H9 (cell line): ENCODE measurements around the gene KLHL13. TPM values are rescaled to one million over a fixed set of nuclear protein-coding genes. Genes with fewer than 3 reads are reported as not detected.

ENCODE experiments used
- DNase-seq: peaks from one replicate; pipeline ENCODE4 v3.0.0-alpha.2; 2017
- H2AFZ ChIP-seq: one replicate; pipeline ENCODE4 v1.6.1; 2013; ENCODE audit warnings: mild to moderate bottlenecking, low read length, control low read depth, moderate library complexity
- H2AK5ac ChIP-seq: 2 replicates; pipeline ENCODE4 v1.6.1; 2013; ENCODE audit warnings: low read length, control low read depth, mixed read lengths; ENCODE audit not compliant: insufficient read length
- H2BK120ac ChIP-seq: one replicate; pipeline ENCODE4 v1.6.1; 2013; ENCODE audit warnings: low read depth, mild to moderate bottlenecking, low read length, control low read depth, inconsistent platforms; ENCODE audit not compliant: poor library complexity, severe bottlenecking
- H2BK12ac ChIP-seq: 2 replicates; pipeline ENCODE4 v1.6.1; 2013; ENCODE audit warnings: low read length, control low read depth, mixed read lengths, low read depth; ENCODE audit not compliant: insufficient read length
- H2BK15ac ChIP-seq: 2 replicates; pipeline ENCODE4 v1.6.1; 2013; ENCODE audit warnings: low read depth, low read length, control low read depth
- H2BK20ac ChIP-seq: one replicate; pipeline ENCODE4 v1.6.1; 2013; ENCODE audit warnings: low read depth, mild to moderate bottlenecking, low read length, control low read depth, inconsistent platforms; ENCODE audit not compliant: poor library complexity, severe bottlenecking
- H2BK5ac ChIP-seq: 2 replicates; pipeline ENCODE4 v1.6.1; 2013; ENCODE audit warnings: low read length, control low read depth, mixed read lengths; ENCODE audit not compliant: insufficient read length
- H3K14ac ChIP-seq: 2 replicates; pipeline ENCODE4 v1.6.1; 2013; ENCODE audit warnings: low read length, control low read depth; ENCODE audit not compliant: insufficient read depth
- H3K18ac ChIP-seq: 2 replicates; pipeline ENCODE4 v1.6.1; 2013; ENCODE audit warnings: low read depth, mild to moderate bottlenecking, mixed read lengths, low read length, control low read depth; ENCODE audit not compliant: insufficient read length
- H3K23ac ChIP-seq: 2 replicates; pipeline ENCODE4 v1.6.1; 2013; ENCODE audit warnings: low read length, control low read depth, mixed read lengths, low read depth; ENCODE audit not compliant: insufficient read length
- H3K23me2 ChIP-seq: 2 replicates; pipeline ENCODE4 v1.6.1; 2013; ENCODE audit warnings: low read depth, mild to moderate bottlenecking, mixed read lengths, low read length, control low read depth; ENCODE audit not compliant: insufficient read length, poor library complexity, severe bottlenecking
- H3K27ac ChIP-seq: 2 replicates; pipeline ENCODE4 v1.5.1; 2013; ENCODE audit warnings: low read length, control low read depth, mixed read lengths, low read depth; ENCODE audit not compliant: insufficient read length
- H3K27me3 ChIP-seq: 2 replicates; pipeline ENCODE4 v1.6.1; 2013; ENCODE audit warnings: low read length, control low read depth, inconsistent platforms; ENCODE audit not compliant: insufficient read depth
- H3K4ac ChIP-seq: 2 replicates; pipeline ENCODE4 v1.6.1; 2013; ENCODE audit warnings: low read depth, mild to moderate bottlenecking, control low read depth, inconsistent platforms, low read length, moderate library complexity
- H3K4me1 ChIP-seq: 2 replicates; pipeline ENCODE4 v1.6.1; 2013; ENCODE audit warnings: low read length, control low read depth, inconsistent platforms; ENCODE audit not compliant: insufficient read depth
- H3K4me2 ChIP-seq: 2 replicates; pipeline ENCODE4 v1.6.1; 2013; ENCODE audit warnings: low read length, control low read depth, mixed read lengths; ENCODE audit not compliant: insufficient read length, insufficient read depth
- H3K56ac ChIP-seq: 2 replicates; pipeline ENCODE4 v1.6.1; 2013; ENCODE audit warnings: low read depth, mild to moderate bottlenecking, mixed read lengths, low read length, control low read depth; ENCODE audit not compliant: insufficient read length
- H3K79me1 ChIP-seq: 2 replicates; pipeline ENCODE4 v1.6.1; 2013; ENCODE audit warnings: low read depth, mild to moderate bottlenecking, moderate library complexity, low read length, control low read depth, inconsistent platforms; ENCODE audit not compliant: insufficient read depth, poor library complexity, severe bottlenecking
- H3K79me2 ChIP-seq: 2 replicates; pipeline ENCODE4 v1.6.1; 2013; ENCODE audit warnings: low read length, control low read depth, inconsistent platforms; ENCODE audit not compliant: insufficient read depth
- H3K9ac ChIP-seq: 2 replicates; pipeline ENCODE4 v1.6.1; 2013; ENCODE audit warnings: low read length, control low read depth, mixed read lengths; ENCODE audit not compliant: insufficient read length; ENCODE audit errors: extremely low read depth
- H3K9me3 ChIP-seq: one replicate; pipeline ENCODE4 v1.6.1; 2013; ENCODE audit warnings: low read depth, low read length, inconsistent platforms; ENCODE audit not compliant: control insufficient read depth
- H3T11ph ChIP-seq: one replicate; pipeline ENCODE4 v1.6.1; 2013; ENCODE audit warnings: mild to moderate bottlenecking, low read length, control low read depth, inconsistent platforms
- H4K20me1 ChIP-seq: one replicate; pipeline ENCODE4 v1.6.1; 2013; ENCODE audit not compliant: control insufficient read depth, insufficient read length, insufficient read depth
- H4K5ac ChIP-seq: 2 replicates; pipeline ENCODE4 v1.6.1; 2013; ENCODE audit warnings: low read depth, mild to moderate bottlenecking, mixed read lengths, low read length, control low read depth; ENCODE audit not compliant: insufficient read length
- H4K8ac ChIP-seq: replicated peaks from 2 replicates; pipeline ENCODE4 v1.6.1; 2013; ENCODE audit warnings: low read length, control low read depth, mixed read lengths, low read depth; ENCODE audit not compliant: insufficient read length
- H4K91ac ChIP-seq: 2 replicates; pipeline ENCODE4 v1.6.1; 2013; ENCODE audit warnings: low read depth, mild to moderate bottlenecking, moderate library complexity, mixed read lengths, low read length, control low read depth; ENCODE audit not compliant: insufficient read length
- H3K27ac Mint-ChIP-seq, 3 experiments: 2 replicates in 2 of 3; 3 replicates in 1 of 3; pipeline ENCODE4 v1.8.0; 2020 to 2021; ENCODE audit warnings: mixed read lengths in 3 of 3, mild to moderate bottlenecking in 1 of 3, moderate library complexity in 1 of 3
- H3K27me3 Mint-ChIP-seq: 2 replicates; pipeline ENCODE4 v1.8.0; 2021; ENCODE audit warnings: low read depth, mild to moderate bottlenecking, moderate library complexity, mixed read lengths
- H3K36me3 Mint-ChIP-seq, 3 experiments: 2 replicates in 2 of 3; 3 replicates in 1 of 3; pipeline ENCODE4 v1.8.0; 2020 to 2021; ENCODE audit warnings: low read depth in 3 of 3, mixed read lengths in 3 of 3; ENCODE audit not compliant: insufficient read depth in 1 of 3
- H3K4me1 Mint-ChIP-seq, 2 experiments: 2 replicates each; pipeline ENCODE4 v1.8.0; 2020; ENCODE audit warnings: mixed read lengths in 2 of 2
- H3K4me3 Mint-ChIP-seq, 2 experiments: 2 replicates in 1 of 2; 3 replicates in 1 of 2; pipeline ENCODE4 v1.8.0; 2020 to 2021; ENCODE audit warnings: mild to moderate bottlenecking in 2 of 2, mixed read lengths in 2 of 2, moderate library complexity in 1 of 2
- H3K9me3 Mint-ChIP-seq, 2 experiments: 2 replicates in 1 of 2; 3 replicates in 1 of 2; pipeline ENCODE4 v1.8.0; 2020; ENCODE audit warnings: mild to moderate bottlenecking in 2 of 2, mixed read lengths in 2 of 2, moderate library complexity in 1 of 2
- WGBS: extraction: QIAGEN DNeasy Blood & Tissue Kit; methylation state at CpG from one replicate; pipeline ENCODE4 v1.1.7; 2013; ENCODE audit warnings: missing lambda C conversion rate, low lambda C conversion rate, mixed read lengths; ENCODE audit not compliant: insufficient read length; ENCODE audit errors: extremely low coverage; 5-methylcytosine and 5-hydroxymethylcytosine counted together
- total RNA-seq: library from RNA; stranded (reverse); gene quantifications from 2 replicates; pipeline ENCODE4 v1.2.1, GENCODE V29; 2021
- TF ChIP-seq, protein P1 (sequence below): fragments of 200-600 bp; sonication (generic); conservative IDR thresholded peaks from 3 replicates; pipeline ENCODE4 v1.8.0; 2021; ENCODE audit warnings: antibody characterized with exemption, mild to moderate bottlenecking

KLHL13 gene
- total RNA-seq, 1 experiment from 2014 or later = 4.1 TPM

DNA sequence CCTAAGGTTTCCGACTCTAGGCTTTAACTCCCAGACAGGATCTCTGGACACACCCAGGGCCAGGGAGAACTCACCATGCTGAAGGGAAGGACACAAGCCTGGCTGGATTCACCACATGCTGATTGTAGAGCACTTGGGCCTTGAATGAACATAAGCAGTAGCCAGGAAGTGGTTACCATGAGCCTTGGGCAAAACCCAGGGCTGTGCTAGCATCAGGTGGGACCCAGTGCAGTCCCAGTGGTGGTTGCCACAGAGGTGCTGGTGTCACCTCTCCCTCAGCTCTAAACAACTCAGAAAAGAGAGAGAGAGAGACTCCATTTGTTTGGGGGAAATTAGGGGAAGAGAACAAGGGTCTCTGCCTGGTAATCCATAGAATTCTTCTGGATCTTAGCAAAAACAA, 77.0 kb downstream of the KLHL13 start:
- Histone ChIP-seq H4K8ac (no peak overlapping the region), H4K5ac (no peak overlapping the region), H2BK12ac (no peak overlapping the region), H3K79me1 (no peaks in the 10 kb centered on the region), H3K27me3 (no peaks in the 10 kb centered on the region), H3K79me2 (no peaks in the 10 kb centered on the region), H2BK20ac (no peak overlapping the region), H3K9me3 (peaks cover 14% of the 10 kb centered on the region), H3T11ph (no peak overlapping the region), H3K14ac (no peak overlapping the region), H2AFZ (no peak overlapping the region), H4K20me1 (no peaks in the 10 kb centered on the region), H3K27ac (no peak overlapping the region), H3K4me2 (no peak overlapping the region), H4K91ac (no peak overlapping the region), H3K23ac (no peak overlapping the region), H3K18ac (no peak overlapping the region), H3K4ac (no peak overlapping the region), H3K9ac (no peak overlapping the region), H3K4me1 (no peaks in the 10 kb centered on the region), H2BK5ac (no peak overlapping the region), H3K56ac (no peak overlapping the region), H2BK120ac (no peak overlapping the region), H2AK5ac (no peak overlapping the region), H3K23me2 (no peaks in the 10 kb centered on the region), H2BK15ac (no peak overlapping the region)
- TF ChIP-seq, protein P1, sequence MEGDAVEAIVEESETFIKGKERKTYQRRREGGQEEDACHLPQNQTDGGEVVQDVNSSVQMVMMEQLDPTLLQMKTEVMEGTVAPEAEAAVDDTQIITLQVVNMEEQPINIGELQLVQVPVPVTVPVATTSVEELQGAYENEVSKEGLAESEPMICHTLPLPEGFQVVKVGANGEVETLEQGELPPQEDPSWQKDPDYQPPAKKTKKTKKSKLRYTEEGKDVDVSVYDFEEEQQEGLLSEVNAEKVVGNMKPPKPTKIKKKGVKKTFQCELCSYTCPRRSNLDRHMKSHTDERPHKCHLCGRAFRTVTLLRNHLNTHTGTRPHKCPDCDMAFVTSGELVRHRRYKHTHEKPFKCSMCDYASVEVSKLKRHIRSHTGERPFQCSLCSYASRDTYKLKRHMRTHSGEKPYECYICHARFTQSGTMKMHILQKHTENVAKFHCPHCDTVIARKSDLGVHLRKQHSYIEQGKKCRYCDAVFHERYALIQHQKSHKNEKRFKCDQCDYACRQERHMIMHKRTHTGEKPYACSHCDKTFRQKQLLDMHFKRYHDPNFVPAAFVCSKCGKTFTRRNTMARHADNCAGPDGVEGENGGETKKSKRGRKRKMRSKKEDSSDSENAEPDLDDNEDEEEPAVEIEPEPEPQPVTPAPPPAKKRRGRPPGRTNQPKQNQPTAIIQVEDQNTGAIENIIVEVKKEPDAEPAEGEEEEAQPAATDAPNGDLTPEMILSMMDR = no peak
- peaks cover 36 to 73% of the 10 kb centered on the region in 2 experiments for H3K9me3 Mint-ChIP-seq
- H3K27ac Mint-ChIP-seq = no peak overlapping the region
- H3K27me3 Mint-ChIP-seq = no peaks in the 10 kb centered on the region
- WGBS = no CpG with 5 or more reads among the region's 1 CpG
- no peak for DNase-seq
- H3K4me3 Mint-ChIP-seq = no peak overlapping the region
- no peaks in the 10 kb centered on the region for H3K4me1 Mint-ChIP-seq
- peaks cover 0 to 11% (median 11%) of the 10 kb centered on the region in 3 experiments; a peak in 5 of 7 replicates for H3K36me3 Mint-ChIP-seq
